Ascending aorta (tissue), 2 donors: ENCODE data around the gene MINDY4. TPM values are rescaled to one million over a fixed set of nuclear protein-coding genes. Genes with fewer than 3 reads are reported as not detected.
A peak's percentile ranks its signal among the peaks of the same experiment; 100 is the strongest.

Experiments
- DNase-seq, 2 donors: peaks; one replicate each; pipeline ENCODE4 v3.0.0-alpha.2; 2019; ENCODE audit warnings: low spot score in 2 of 2
- H3K27ac ChIP-seq, 2 donors: fragments of 200-600 bp; sonication (generic); one replicate each; pipeline ENCODE4 v1.5.1; 2016 to 2017; ENCODE audit warnings: mild to moderate bottlenecking in 1 of 2
- H3K27me3 ChIP-seq: fragments of 200-600 bp; sonication (generic); one replicate; pipeline ENCODE4 v1.5.1; 2017
- H3K36me3 ChIP-seq, 2 donors: fragments of 200-600 bp; sonication (generic); one replicate each; pipeline ENCODE4 v1.5.1; 2016
- H3K4me1 ChIP-seq, 2 donors: fragments of 200-600 bp; sonication (generic); one replicate each; pipeline ENCODE4 v1.5.1; 2016 to 2017; ENCODE audit warnings: mild to moderate bottlenecking in 1 of 2
- H3K4me3 ChIP-seq, 2 donors: fragments of 200-600 bp; sonication (generic); one replicate each; pipeline ENCODE4 v1.5.1; 2016 to 2017; ENCODE audit warnings: mild to moderate bottlenecking in 1 of 2
- H3K9me3 ChIP-seq, 2 donors: fragments of 200-600 bp; sonication (generic); one replicate each; pipeline ENCODE4 v1.5.1; 2016
- CTCF ChIP-seq, 3 experiments: fragments of 200-600 bp in 2 of 3; fragments of 450-650 bp in 1 of 3; sonication (generic) in 2 of 3; IDR thresholded peaks; one replicate each; pipeline ENCODE4 v1.5.1; 2016 to 2019; ENCODE audit warnings: antibody characterized with exemption in 3 of 3, mild to moderate bottlenecking in 1 of 3, moderate library complexity in 1 of 3
- intact Hi-C: fragments of 100-400 bp; cut with DNase I; formaldehyde crosslinking; loops from one replicate; pipeline ENCODE4 v1.15.1; 2023
- total RNA-seq: library from RNA; depleted of rRNA; stranded (reverse); fragments of >200 nt; gene quantifications from one replicate; pipeline ENCODE4 v1.1.0, GENCODE V29; 2016

Gene MINDY4
- total RNA-seq, 1 donor from 2014 or later: 6.0 TPM

DNA sequence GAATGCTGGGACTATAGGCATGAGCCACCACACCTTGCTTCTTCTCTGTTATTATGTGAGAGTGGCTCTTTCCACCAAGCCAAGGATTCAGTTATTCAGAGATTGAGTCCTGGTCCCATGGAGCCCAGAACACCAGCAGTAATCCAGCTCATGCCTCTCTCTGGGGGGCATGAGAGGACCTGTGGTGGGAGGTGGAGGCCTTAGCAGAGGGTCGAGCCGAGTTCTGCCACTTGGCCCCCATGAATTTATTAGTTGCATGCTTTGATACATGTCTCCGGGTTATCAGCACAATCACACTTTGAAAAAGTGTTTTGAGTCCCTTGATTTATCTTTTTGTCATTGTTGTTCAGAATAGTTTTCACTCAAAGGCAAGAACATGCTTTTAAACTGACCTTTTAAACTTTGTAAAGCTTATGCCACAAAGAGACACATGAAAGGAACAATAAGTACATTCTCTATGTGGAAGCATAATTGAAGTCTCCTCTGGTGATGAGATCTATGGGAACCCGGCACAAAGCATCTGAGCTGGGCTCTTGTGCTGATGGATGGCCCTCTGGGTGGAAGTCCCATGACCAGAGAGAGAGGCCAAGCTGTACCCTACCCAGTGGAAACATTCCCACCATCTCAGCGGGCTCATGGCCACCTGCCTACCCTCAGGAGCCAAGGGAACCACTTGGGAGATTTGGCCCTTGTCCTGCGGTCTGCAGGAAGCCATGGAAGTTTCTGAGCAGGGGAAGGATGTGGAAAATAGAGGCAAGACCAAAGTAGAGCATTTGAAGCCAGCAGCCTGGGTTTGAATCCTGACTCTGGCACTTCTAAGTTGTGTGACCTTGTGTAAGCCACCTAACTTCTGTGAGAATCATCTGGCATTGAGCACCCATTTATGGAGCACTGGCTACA, 53.9 kb downstream of the MINDY4 start:
- intact Hi-C loops: no loop called here
- Histone ChIP-seq H3K36me3 (peaks cover 0 to 5% of the 10 kb centered on the region in 2 donors), H3K27me3 (no peaks in the 10 kb centered on the region), H3K4me1 (peaks cover 0 to 7% of the 10 kb centered on the region in 2 donors), H3K4me3 (no peak overlapping the region), H3K27ac (no peak overlapping the region), H3K9me3 (no peaks in the 10 kb centered on the region)
- no peak for TF ChIP-seq CTCF (IDR thresholded peaks at IDR 0.05)
- DNase-seq: peak in 1 of 2 donors; percentile 19

- no peak for TF ChIP-seq CTCF (IDR thresholded peaks at IDR 0.05)
- intact Hi-C loops: no loop called here
- peaks cover 0 to 5% of the 10 kb centered on the region in 2 donors for H3K36me3 ChIP-seq
These were observed 55.0 kb downstream of the MINDY4 start for GRCh38 chr7:30826181-30826580.

DNA sequence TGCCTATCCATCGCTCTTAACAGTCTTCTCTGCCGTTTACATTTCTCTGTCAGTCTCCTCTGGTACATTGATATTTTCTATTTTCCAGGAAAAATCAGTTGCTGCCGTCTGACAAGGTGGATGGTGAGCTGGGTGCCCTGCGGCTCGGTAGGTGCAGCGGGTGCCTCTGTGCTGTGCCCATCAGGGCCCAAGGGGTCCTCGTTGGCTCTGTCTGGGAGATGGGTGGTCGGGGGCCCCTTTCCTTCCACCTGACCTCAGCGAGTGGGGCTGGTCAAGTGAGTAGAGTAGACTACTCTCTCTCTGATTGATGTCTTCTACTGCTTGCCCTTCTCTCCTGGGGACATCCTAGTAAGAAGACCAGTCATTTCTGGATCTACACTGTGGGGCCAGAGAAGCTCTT, 57.4 kb downstream of the MINDY4 start:
- Histone ChIP-seq H3K4me1 (peaks cover 0 to 3% of the 10 kb centered on the region in 2 donors), H3K27ac (no peak overlapping the region)
- peak in 1 of 2 donors; percentile 22 for DNase-seq

More at GRCh38 chr7:30826181-30826580, 55.0 kb downstream of the MINDY4 start:
- H3K9me3 ChIP-seq: no peaks in the 10 kb centered on the region
- peaks cover 0 to 6% of the 10 kb centered on the region in 2 donors for H3K4me1 ChIP-seq
- DNase-seq: peak in 1 of 2 donors; percentile 34
- H3K4me3 ChIP-seq: no peak overlapping the region
- peak overlapping the region in 1 of 2 donors; percentile 0 for H3K27ac ChIP-seq
- H3K27me3 ChIP-seq: no peaks in the 10 kb centered on the region

DNA sequence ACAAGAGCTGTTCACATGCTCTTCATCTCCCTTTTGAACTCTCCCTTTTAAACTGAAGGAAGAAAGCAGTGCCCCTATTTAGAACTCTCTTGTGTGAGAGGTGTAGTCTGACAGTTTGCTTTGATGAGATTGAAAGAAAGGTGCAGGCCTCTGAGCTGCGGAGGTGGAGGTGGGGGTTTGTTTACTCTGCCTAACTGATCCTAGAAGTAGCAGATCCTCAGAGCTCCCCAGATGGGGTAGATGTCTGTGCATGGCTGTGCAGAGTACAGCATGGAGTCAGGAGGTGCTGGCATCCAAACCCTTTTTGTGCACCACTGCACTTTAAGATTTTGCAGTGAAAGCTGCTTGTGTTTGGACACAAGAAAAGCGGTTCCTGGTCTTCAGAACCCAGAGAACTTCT, 58.3 kb downstream of the MINDY4 start:
- H3K27ac ChIP-seq: no peak overlapping the region
- intact Hi-C loops: no loop called here
- no peak for TF ChIP-seq CTCF (IDR thresholded peaks at IDR 0.05)
- peaks cover 0 to 5% of the 10 kb centered on the region in 2 donors for H3K36me3 ChIP-seq
- peak in 1 of 2 donors; percentile 9 for DNase-seq
- no peaks in the 10 kb centered on the region for H3K27me3 ChIP-seq
- H3K4me1 ChIP-seq: peaks cover 0 to 3% of the 10 kb centered on the region in 2 donors
- no peaks in the 10 kb centered on the region for H3K9me3 ChIP-seq
- no peak overlapping the region for H3K4me3 ChIP-seq

More for the DNA sequence above, 57.4 kb downstream of the MINDY4 start:
- TF ChIP-seq CTCF (IDR thresholded peaks at IDR 0.05): no peak
- no peaks in the 10 kb centered on the region for H3K9me3 ChIP-seq
- H3K4me3 ChIP-seq: no peak overlapping the region
- no peaks in the 10 kb centered on the region for H3K27me3 ChIP-seq
- H3K36me3 ChIP-seq: peaks cover 0 to 5% of the 10 kb centered on the region in 2 donors
- intact Hi-C loops: no loop called here

- Histone ChIP-seq H3K36me3 (peaks cover 0 to 5% of the 10 kb centered on the region in 2 donors), H3K27ac (no peak overlapping the region), H3K9me3 (no peaks in the 10 kb centered on the region), H3K4me1 (peaks cover 0 to 3% of the 10 kb centered on the region in 2 donors), H3K27me3 (no peaks in the 10 kb centered on the region), H3K4me3 (no peak overlapping the region)
- DNase-seq: peak in 1 of 2 donors; percentile 38
- intact Hi-C loops: no loop called here
- no peak for TF ChIP-seq CTCF (IDR thresholded peaks at IDR 0.05)
These were observed 60.0 kb downstream of the MINDY4 start for GRCh38 chr7:30831227-30831626.
